Lower lobe of right lung (tissue), 2 donors: ENCODE results near the gene C2orf81. TPM values are rescaled to one million over a fixed set of nuclear protein-coding genes. Genes with fewer than 3 reads are reported as not detected.

Experiments
- ATAC-seq, 2 donors: fragments of 200-7000 bp; cut with Tn5 transposase; one replicate each; pipeline ENCODE4 v1.9.1; 2020 to 2022; ENCODE audit warnings: mild to moderate bottlenecking in 2 of 2, moderate library complexity in 2 of 2
- DNase-seq: peaks from one replicate; pipeline ENCODE4 v3.0.0-alpha.2; 2020
- H3K27ac ChIP-seq: fragments of 200-600 bp; one replicate; pipeline ENCODE4 v1.8.0; 2022
- H3K27me3 ChIP-seq: fragments of 200-600 bp; one replicate; pipeline ENCODE4 v1.8.0; 2022; ENCODE audit warnings: low read depth
- H3K36me3 ChIP-seq: fragments of 200-600 bp; one replicate; pipeline ENCODE4 v1.8.0; 2022; ENCODE audit warnings: mild to moderate bottlenecking
- H3K4me1 ChIP-seq: fragments of 200-600 bp; one replicate; pipeline ENCODE4 v1.8.0; 2022
- H3K4me3 ChIP-seq: fragments of 200-600 bp; one replicate; pipeline ENCODE4 v1.8.0; 2022; ENCODE audit warnings: mild to moderate bottlenecking
- H3K9me3 ChIP-seq: fragments of 200-600 bp; one replicate; pipeline ENCODE4 v1.8.0; 2022
- intact Hi-C: fragments of 100-400 bp; cut with DNase I; formaldehyde crosslinking; loops from one replicate; pipeline ENCODE4 v1.11.0; 2022
- total RNA-seq: library from RNA; stranded (reverse); fragmentation: NEBNext Ultra II Directional; extraction: Animal tissue kit (Norgen Biotek cat#: 25700); gene quantifications from one replicate; pipeline ENCODE4 v1.2.1, GENCODE V29; 2021
- TF ChIP-seq, protein P1 (sequence below): fragments of 200-600 bp; IDR thresholded peaks from one replicate; pipeline ENCODE4 v1.8.0; 2022; ENCODE audit warnings: antibody characterized with exemption, mild to moderate bottlenecking
- donor health status: DM: no; HTN: yes; CAD: no; lungs with severe emphysema.

Gene C2orf81
- total RNA-seq, 1 donor from 2014 or later, result 10.0 TPM

DNA sequence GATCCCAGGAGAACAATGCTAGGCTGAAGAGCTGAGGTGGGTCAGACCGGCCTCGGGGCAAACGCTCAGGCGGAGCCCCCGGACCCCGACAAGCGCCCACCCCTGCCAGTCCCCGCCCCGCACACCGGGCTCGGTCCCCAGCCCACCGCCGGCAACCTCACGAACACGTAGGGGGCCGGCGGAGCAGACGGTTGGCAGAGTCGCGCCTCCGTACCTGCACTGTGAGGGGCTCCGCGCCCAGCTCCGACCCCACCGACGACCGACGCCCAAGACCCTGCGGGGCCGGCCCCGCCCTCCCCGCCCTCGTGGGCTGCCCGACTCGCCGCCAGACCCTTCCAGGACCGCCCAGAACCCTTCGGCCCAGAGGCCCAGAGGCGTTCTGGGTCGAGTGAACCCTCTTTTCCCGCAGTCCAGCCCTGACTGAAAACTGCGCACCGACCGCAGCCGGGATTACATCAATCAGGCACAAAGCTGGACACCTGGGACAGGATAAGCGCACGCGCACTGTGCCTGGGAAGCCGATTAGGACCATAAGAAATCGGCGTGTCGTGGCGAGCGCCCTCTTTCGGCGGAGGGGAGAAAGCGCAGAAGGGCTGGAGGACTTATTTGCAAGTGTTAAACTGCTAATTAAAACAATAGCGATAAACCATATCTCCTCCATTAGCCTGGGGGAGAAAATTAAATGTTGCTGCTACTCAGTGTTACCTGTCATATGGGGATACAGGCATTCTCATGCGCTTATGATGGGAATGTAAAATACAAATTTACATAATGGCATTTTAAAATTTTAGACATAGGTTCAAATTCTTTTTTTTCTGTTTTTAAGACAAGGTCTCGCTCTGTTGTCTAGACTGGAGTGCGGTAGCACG, 29.6 kb downstream of the C2orf81 start:
- peak overlapping the region; percentile 82 for H3K4me3 ChIP-seq
- H3K27ac ChIP-seq, result peak overlapping the region; percentile 93
- TF ChIP-seq, protein P1, sequence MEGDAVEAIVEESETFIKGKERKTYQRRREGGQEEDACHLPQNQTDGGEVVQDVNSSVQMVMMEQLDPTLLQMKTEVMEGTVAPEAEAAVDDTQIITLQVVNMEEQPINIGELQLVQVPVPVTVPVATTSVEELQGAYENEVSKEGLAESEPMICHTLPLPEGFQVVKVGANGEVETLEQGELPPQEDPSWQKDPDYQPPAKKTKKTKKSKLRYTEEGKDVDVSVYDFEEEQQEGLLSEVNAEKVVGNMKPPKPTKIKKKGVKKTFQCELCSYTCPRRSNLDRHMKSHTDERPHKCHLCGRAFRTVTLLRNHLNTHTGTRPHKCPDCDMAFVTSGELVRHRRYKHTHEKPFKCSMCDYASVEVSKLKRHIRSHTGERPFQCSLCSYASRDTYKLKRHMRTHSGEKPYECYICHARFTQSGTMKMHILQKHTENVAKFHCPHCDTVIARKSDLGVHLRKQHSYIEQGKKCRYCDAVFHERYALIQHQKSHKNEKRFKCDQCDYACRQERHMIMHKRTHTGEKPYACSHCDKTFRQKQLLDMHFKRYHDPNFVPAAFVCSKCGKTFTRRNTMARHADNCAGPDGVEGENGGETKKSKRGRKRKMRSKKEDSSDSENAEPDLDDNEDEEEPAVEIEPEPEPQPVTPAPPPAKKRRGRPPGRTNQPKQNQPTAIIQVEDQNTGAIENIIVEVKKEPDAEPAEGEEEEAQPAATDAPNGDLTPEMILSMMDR, result peak; percentile 97
- ATAC-seq, result peak; percentile 95 to 96
- H3K36me3 ChIP-seq, result no peaks in the 10 kb centered on the region
- DNase-seq, result peak; percentile 95
- H3K27me3 ChIP-seq, result no peaks in the 10 kb centered on the region
- no peaks in the 10 kb centered on the region for H3K9me3 ChIP-seq
- intact Hi-C loops, result no loop called here
- H3K4me1 ChIP-seq, result peaks cover 35% of the 10 kb centered on the region

DNA sequence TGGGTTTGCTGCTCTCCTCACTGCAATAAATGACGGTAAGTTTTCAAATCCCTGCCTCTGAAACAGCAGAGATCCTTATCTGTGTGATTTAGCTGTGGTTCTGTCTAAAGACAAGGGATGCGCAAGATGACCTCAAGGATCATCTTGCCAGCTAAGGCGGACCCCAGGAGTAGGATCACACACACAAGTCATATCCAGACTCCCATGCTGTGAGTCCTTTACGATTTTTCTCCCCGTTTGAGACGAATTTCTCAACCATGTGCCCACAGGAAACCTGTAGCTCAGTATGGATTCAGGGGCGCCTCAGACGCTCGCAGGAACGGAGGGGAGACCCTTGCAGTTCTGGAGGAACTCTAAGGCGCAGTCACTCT, 30.2 kb downstream of the C2orf81 start:
- Histone ChIP-seq H3K36me3 (no peaks in the 10 kb centered on the region), H3K4me3 (peak overlapping the region; percentile 82), H3K9me3 (no peaks in the 10 kb centered on the region), H3K4me1 (peaks cover 35% of the 10 kb centered on the region), H3K27me3 (no peaks in the 10 kb centered on the region), H3K27ac (peak overlapping the region; percentile 93)
- intact Hi-C loops, result no loop called here
- ATAC-seq (peak in 1 of 2 donors; percentile 64), DNase-seq (no peak)
- TF ChIP-seq, protein P1, result no peak

DNA sequence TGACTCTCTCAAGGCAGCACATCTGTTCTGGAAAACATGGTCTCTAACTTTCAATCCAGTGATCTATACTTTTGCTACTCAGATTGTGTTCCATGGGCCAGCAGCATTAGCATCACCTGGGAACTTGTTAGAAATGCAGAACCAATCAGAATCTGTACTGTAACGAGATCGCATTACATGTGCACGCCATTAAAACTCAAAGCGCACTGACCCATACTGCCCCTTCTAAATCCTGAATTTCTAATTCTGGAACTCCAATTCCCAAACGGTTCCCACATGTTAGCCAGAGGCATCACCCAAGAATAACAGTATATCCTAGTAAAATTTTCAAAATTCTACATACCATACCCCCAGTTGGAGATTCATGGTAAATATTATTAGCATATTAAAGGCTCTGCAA, 30.8 kb downstream of the C2orf81 start:
- H3K36me3 ChIP-seq, result peaks cover under 1% of the 10 kb centered on the region
- no peaks in the 10 kb centered on the region for H3K27me3 ChIP-seq
- peaks cover 36% of the 10 kb centered on the region for H3K4me1 ChIP-seq
- DNase-seq, result no peak
- peak overlapping the region; percentile 82 for H3K4me3 ChIP-seq
- no peaks in the 10 kb centered on the region for H3K9me3 ChIP-seq
- TF ChIP-seq, protein P1, result no peak
- intact Hi-C loops, result no loop called here
- ATAC-seq, result no peak
- H3K27ac ChIP-seq, result no peak overlapping the region

DNA sequence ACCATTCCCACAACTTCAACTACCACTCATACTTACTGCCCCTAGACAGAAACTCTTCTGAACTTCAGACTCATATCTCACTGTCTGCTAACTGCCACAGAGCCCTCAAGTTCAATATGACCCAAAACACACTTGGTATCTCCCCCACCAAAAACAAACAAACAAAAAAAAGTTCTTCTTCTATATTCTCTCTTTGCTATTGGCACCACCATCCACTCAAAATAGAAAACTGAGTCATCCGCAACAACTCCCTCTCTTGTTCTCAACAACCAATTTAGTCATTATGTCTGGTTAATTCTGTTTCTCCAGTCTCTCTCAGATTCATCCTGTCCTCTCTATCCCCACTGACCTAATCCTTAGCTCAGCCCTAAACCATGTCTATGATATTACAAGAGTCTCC, 34.1 kb downstream of the C2orf81 start:
- no peak for DNase-seq
- no peak for ATAC-seq
- no peak overlapping the region for H3K4me3 ChIP-seq
- H3K27ac ChIP-seq, result no peak overlapping the region
- H3K36me3 ChIP-seq, result peaks cover 9% of the 10 kb centered on the region
- intact Hi-C loops, result no loop called here
- TF ChIP-seq, protein P1, result no peak
- H3K4me1 ChIP-seq, result peaks cover 67% of the 10 kb centered on the region
- H3K27me3 ChIP-seq, result no peaks in the 10 kb centered on the region
- no peaks in the 10 kb centered on the region for H3K9me3 ChIP-seq

DNA sequence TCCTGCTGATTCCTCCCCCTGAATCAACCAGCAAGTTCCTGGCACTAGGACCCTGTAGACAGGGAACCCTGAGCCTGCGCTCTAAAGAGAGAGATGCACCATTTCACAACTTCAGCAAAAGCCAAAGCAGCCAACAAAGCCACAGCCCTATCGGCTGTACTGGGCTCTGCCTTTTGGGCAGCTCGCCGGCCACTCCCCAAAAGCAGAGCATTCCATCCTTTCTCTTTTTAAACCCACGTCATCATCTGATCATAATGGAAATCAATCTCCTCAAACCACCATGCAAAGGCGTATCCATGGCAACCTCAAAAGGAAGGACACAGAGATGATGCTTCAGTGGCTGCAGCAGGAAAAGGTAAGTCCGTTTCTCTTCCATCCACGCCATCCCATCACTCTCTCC, 36.0 kb downstream of the C2orf81 start:
- ATAC-seq (peak; percentile 5 to 31), DNase-seq (no peak)
- TF ChIP-seq, protein P1, result no peak
- H3K36me3 ChIP-seq, result peaks cover 9% of the 10 kb centered on the region
- H3K27me3 ChIP-seq, result no peaks in the 10 kb centered on the region
- H3K27ac ChIP-seq, result no peak overlapping the region
- peaks cover 74% of the 10 kb centered on the region for H3K4me1 ChIP-seq
- H3K4me3 ChIP-seq, result no peak overlapping the region
- intact Hi-C loops, result no loop called here
- no peaks in the 10 kb centered on the region for H3K9me3 ChIP-seq
